Muscle layer of colon (tissue), 2 donors: ENCODE measurements around the gene CPED1.
A peak's percentile ranks its signal among the peaks of the same experiment; 100 is the strongest.

Source experiments
- H3K27ac ChIP-seq: one replicate; pipeline ENCODE4 v1.7.0; 2013; ENCODE audit warnings: low read depth, mild to moderate bottlenecking, low read length, moderate library complexity
- H3K27me3 ChIP-seq, 2 donors: one replicate each; pipeline ENCODE4 v1.7.0; 2013; ENCODE audit warnings: low read length in 2 of 2, mild to moderate bottlenecking in 2 of 2; ENCODE audit not compliant: insufficient read depth in 2 of 2, control insufficient read depth in 1 of 2
- H3K36me3 ChIP-seq: one replicate; pipeline ENCODE4 v1.7.0; 2013; ENCODE audit warnings: mild to moderate bottlenecking, low read length; ENCODE audit not compliant: insufficient read depth
- H3K4me1 ChIP-seq: one replicate; pipeline ENCODE4 v1.7.0; 2013; ENCODE audit warnings: mild to moderate bottlenecking, low read length; ENCODE audit not compliant: insufficient read depth
- H3K4me3 ChIP-seq, 2 donors: one replicate each; pipeline ENCODE4 v1.7.0; 2013; ENCODE audit warnings: low read length in 2 of 2, low read depth in 1 of 2, mild to moderate bottlenecking in 1 of 2, moderate library complexity in 1 of 2
- H3K9ac ChIP-seq: one replicate; pipeline ENCODE4 v1.7.0; 2013; ENCODE audit warnings: low read length
- H3K9me3 ChIP-seq: one replicate; pipeline ENCODE4 v1.7.0; 2013; ENCODE audit warnings: mild to moderate bottlenecking, low read length
- donor health status: abdominal sarcoma.
- donor health status: Adenocarcinoma of cecum.

The CPED1 gene

DNA sequence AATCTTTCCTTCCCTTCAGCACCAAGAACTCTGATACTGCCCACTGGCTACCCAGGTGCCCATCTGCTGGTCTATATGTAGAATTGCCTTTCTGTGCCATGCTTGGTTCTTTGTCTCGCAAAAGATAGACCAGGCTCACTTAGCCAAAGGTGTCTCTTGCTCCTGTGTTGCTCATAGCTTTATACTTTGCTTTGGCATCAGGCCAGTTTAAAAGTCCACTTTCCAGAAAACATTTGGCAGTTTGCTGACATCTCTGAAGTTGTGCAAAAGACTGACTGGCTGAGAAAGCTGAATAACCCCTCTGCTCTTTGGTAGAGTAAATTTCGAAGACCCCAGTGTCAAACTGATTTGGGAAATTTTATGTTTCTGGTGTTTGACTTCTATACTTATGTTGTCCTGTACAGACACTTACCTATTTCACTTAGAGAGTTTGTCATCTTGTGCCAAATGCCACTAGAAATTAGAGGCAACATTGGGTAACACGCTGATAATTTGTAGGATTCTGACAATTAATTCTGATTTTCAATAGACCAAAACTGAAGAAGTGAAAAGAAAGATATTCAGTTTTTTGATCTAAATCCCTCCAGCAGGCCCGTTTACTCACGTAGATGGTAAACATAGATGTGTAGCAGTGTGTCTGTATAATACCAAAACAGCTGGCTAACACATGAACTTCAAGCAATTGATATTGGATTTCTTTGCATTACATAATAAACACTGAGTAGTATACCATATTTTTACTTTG is 91.1 kb downstream of the CPED1 start:
- H3K4me3 ChIP-seq: no peak overlapping the region
- H3K9me3 ChIP-seq: no peaks in the 10 kb centered on the region
- no peak overlapping the region for H3K27ac ChIP-seq
- H3K4me1 ChIP-seq: peaks cover 29% of the 10 kb centered on the region
- H3K36me3 ChIP-seq: no peaks in the 10 kb centered on the region
- H3K27me3 ChIP-seq: no peaks in the 10 kb centered on the region
- no peak overlapping the region for H3K9ac ChIP-seq

- Histone ChIP-seq H3K36me3 (no peaks in the 10 kb centered on the region), H3K27ac (no peak overlapping the region)
Measured at GRCh38 chr7:121080257-121080912, 91.9 kb downstream of the CPED1 start.

DNA sequence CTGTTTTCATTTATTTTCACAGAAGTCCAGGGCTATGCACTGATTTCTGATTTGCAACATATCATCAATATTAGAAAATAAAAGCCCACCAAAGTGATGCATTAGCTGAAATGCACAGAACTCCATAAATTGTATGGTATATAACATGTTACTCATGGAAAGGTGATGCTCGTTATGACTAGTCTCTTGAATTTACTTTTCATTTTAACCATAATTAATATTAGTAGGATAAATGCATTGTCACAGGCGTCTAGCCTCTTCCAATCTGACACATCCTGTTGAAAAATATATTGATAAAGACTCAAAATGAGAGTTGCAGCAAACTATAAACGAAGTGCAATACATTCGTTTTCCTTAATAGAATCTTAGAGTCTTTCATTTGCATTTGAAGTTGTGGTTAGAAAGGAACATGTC is 92.4 kb downstream of the CPED1 start:
- no peaks in the 10 kb centered on the region for H3K36me3 ChIP-seq
- H3K27ac ChIP-seq: no peak overlapping the region
- H3K4me1 ChIP-seq: peaks cover 34% of the 10 kb centered on the region
- H3K9ac ChIP-seq: no peak overlapping the region
- no peak overlapping the region for H3K4me3 ChIP-seq
- H3K9me3 ChIP-seq: no peaks in the 10 kb centered on the region
- no peaks in the 10 kb centered on the region for H3K27me3 ChIP-seq

More at GRCh38 chr7:121080257-121080912, 91.9 kb downstream of the CPED1 start:
- Histone ChIP-seq H3K9ac (no peak overlapping the region), H3K27me3 (no peaks in the 10 kb centered on the region), H3K4me3 (no peak overlapping the region), H3K4me1 (peaks cover 34% of the 10 kb centered on the region), H3K9me3 (no peaks in the 10 kb centered on the region)

DNA sequence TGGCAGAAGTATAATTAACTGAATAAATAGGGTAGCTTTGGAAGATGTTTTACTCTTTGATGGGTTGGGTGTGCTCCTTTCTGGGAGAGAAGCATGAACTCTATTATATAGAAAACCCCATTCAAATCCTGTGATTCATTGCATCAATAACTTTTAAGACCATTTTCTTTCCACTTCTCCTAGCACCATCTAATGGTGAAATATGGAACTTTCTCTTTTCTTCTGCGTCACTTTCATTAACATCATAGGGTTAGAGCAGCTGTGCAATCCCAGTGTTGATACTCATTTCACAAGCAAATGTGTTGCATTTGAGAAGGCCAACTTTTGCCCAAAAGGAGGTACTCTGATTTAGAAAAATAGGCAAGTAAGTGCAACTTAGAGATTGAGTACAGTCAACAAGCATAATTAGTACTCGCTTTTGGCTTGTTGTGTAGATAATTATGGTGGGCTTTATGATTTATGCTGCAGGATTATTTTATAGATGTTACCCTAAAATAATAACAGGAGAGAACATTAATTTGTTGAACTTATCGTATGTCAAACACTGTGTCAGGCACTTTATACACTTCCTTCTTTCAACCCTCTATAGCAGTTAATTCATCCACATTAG is 92.9 kb downstream of the CPED1 start:
- Histone ChIP-seq H3K36me3 (no peaks in the 10 kb centered on the region), H3K27me3 (no peaks in the 10 kb centered on the region), H3K9ac (no peak overlapping the region), H3K9me3 (no peaks in the 10 kb centered on the region), H3K4me1 (peaks cover 38% of the 10 kb centered on the region), H3K27ac (peak overlapping the region; percentile 52), H3K4me3 (no peak overlapping the region)

GRCh38 chr7:121082400-121083101 is 94.0 kb downstream of the CPED1 start:
- no peak overlapping the region for H3K9ac ChIP-seq
- H3K27ac ChIP-seq: no peak overlapping the region
- H3K36me3 ChIP-seq: no peaks in the 10 kb centered on the region
- no peaks in the 10 kb centered on the region for H3K27me3 ChIP-seq
- H3K4me1 ChIP-seq: peaks cover 42% of the 10 kb centered on the region
- no peak overlapping the region for H3K4me3 ChIP-seq
- H3K9me3 ChIP-seq: no peaks in the 10 kb centered on the region

DNA sequence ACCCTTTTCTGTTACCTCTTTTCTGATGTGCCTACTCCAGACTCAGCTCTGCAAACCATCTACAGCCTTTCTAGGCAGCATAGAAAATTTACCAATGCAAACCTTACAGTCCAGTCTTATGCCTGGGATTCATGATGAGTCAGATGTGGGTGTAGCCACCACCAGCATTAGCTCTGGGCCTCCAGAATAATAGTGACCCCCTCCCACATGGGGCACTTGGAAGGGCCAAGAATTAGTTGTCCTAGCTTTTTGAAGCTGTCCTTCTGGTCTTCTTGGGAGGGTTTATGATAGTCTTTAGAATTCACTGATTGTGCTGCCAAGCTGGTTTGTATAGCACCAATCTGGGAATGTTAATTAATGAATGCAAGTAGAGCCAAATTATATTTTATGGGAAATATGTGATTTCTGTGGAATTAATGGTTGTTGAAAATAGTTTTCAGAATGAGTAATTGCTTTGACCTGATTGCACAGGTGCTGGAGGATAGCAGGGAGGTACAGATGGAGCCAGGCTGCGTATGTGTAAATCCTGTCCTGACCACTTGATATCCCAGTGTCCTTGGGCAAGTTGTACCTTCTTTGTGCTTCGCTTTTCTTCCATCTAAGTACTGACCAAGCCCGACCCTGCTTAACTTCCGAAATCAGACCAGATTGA is 94.8 kb downstream of the CPED1 start:
- Histone ChIP-seq H3K36me3 (no peaks in the 10 kb centered on the region), H3K4me3 (no peak overlapping the region), H3K27ac (no peak overlapping the region), H3K9me3 (no peaks in the 10 kb centered on the region), H3K4me1 (peaks cover 42% of the 10 kb centered on the region), H3K27me3 (no peaks in the 10 kb centered on the region), H3K9ac (no peak overlapping the region)

- Histone ChIP-seq H3K4me3 (no peak overlapping the region), H3K9ac (no peak overlapping the region), H3K27me3 (no peaks in the 10 kb centered on the region), H3K36me3 (no peaks in the 10 kb centered on the region), H3K27ac (peak overlapping the region; percentile 10), H3K9me3 (no peaks in the 10 kb centered on the region), H3K4me1 (peaks cover 42% of the 10 kb centered on the region)
Measured at GRCh38 chr7:121083790-121084251, 95.3 kb downstream of the CPED1 start.

DNA sequence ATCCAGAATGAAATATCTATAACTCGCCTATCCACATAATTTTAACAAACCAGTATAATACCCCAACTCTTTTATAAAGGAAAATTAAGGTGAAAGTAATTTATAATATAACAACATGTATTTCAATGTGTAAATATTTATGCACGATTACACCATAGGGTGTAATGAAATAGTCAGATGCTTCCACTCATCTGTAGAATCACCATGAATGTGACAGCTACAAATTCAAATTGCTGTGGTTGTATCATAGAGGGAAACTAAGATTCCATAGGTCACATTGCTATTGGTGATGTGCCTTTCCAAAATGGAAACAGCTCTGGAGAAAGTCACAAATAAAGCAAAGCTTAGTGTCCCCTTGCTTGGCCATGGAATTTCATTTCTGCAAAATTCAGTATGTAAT is 95.7 kb downstream of the CPED1 start:
- no peaks in the 10 kb centered on the region for H3K36me3 ChIP-seq
- peaks cover 42% of the 10 kb centered on the region for H3K4me1 ChIP-seq
- no peak overlapping the region for H3K9ac ChIP-seq
- no peaks in the 10 kb centered on the region for H3K9me3 ChIP-seq
- H3K4me3 ChIP-seq: peak overlapping the region in 1 of 2 donors; percentile 12
- H3K27ac ChIP-seq: peak overlapping the region; percentile 40
- H3K27me3 ChIP-seq: no peaks in the 10 kb centered on the region

- Histone ChIP-seq H3K27me3 (no peaks in the 10 kb centered on the region), H3K9me3 (no peaks in the 10 kb centered on the region), H3K4me3 (peak overlapping the region; percentile 6 to 12), H3K27ac (peak overlapping the region; percentile 40), H3K9ac (no peak overlapping the region), H3K36me3 (no peaks in the 10 kb centered on the region), H3K4me1 (peaks cover 42% of the 10 kb centered on the region)
Measured at GRCh38 chr7:121084748-121085336, 96.3 kb downstream of the CPED1 start.

GRCh38 chr7:121085922-121086321 is 97.4 kb downstream of the CPED1 start:
- Histone ChIP-seq H3K4me1 (peaks cover 41% of the 10 kb centered on the region), H3K36me3 (no peaks in the 10 kb centered on the region), H3K9ac (peak overlapping the region; percentile 3), H3K4me3 (peak overlapping the region in 1 of 2 donors; percentile 25), H3K27ac (peak overlapping the region; percentile 35), H3K27me3 (no peaks in the 10 kb centered on the region), H3K9me3 (no peaks in the 10 kb centered on the region)
